Activated CD8-positive, alpha-beta T cell treated with anti-CD3 and anti-CD28 coated beads for 36 hours (primary cell): ENCODE results near the gene BTN2A1. TPM values are rescaled to one million over a fixed set of nuclear protein-coding genes. Genes with fewer than 3 reads are reported as not detected.

ENCODE experiments used
- ATAC-seq: fragments of 200-7000 bp; cut with Tn5 transposase; one replicate; pipeline ENCODE4 v1.10.0; 2021; ENCODE audit warnings: mild to moderate bottlenecking, moderate library complexity
- CTCF ChIA-PET: fragments of 350-600 bp; sonication (Branson Sonifier 250); formaldehyde crosslinking; loops from one replicate; lab custom pipeline; 2021; ENCODE audit warnings: antibody characterized with exemption; lab: Charles Lee
- POLR2A ChIA-PET: fragments of 350-600 bp; sonication (Branson Sonifier 250); formaldehyde crosslinking; loops from one replicate; lab custom pipeline; 2021; ENCODE audit warnings: antibody characterized with exemption; lab: Charles Lee
- DNase-seq: peaks from one replicate; pipeline ENCODE4 v3.0.0-alpha.2; 2020
- H3K27ac Mint-ChIP-seq: one replicate; pipeline ENCODE4 v1.8.0; 2021; ENCODE audit warnings: mild to moderate bottlenecking, mixed read lengths
- H3K27me3 Mint-ChIP-seq: one replicate; pipeline ENCODE4 v1.8.0; 2021; ENCODE audit warnings: mixed read lengths
- H3K36me3 Mint-ChIP-seq: one replicate; pipeline ENCODE4 v1.8.0; 2021; ENCODE audit warnings: low read depth, mixed read lengths
- H3K4me1 Mint-ChIP-seq: one replicate; pipeline ENCODE4 v1.8.0; 2021; ENCODE audit warnings: low read depth, mixed read lengths
- H3K4me3 Mint-ChIP-seq: one replicate; pipeline ENCODE4 v1.8.0; 2021; ENCODE audit warnings: mild to moderate bottlenecking, moderate library complexity, mixed read lengths
- H3K9me3 Mint-ChIP-seq: one replicate; pipeline ENCODE4 v1.8.0; 2021; ENCODE audit warnings: mixed read lengths
- CTCF ChIP-seq: fragments of 200-600 bp; IDR thresholded peaks from one replicate; pipeline ENCODE4 v1.8.0; 2022; ENCODE audit warnings: antibody characterized with exemption, mild to moderate bottlenecking
- intact Hi-C: fragments of 100-400 bp; cut with micrococcal nuclease; formaldehyde crosslinking; loops from one replicate; pipeline ENCODE4 v1.10.0; 2022
- total RNA-seq, 2 experiments: library from RNA; stranded (reverse); gene quantifications; one replicate each; pipeline ENCODE4 v1.2.3, GENCODE V29; 2021

BTN2A1 gene
- total RNA-seq, 2 experiments from 2014 or later = 14.2 to 16.2 TPM

DNA sequence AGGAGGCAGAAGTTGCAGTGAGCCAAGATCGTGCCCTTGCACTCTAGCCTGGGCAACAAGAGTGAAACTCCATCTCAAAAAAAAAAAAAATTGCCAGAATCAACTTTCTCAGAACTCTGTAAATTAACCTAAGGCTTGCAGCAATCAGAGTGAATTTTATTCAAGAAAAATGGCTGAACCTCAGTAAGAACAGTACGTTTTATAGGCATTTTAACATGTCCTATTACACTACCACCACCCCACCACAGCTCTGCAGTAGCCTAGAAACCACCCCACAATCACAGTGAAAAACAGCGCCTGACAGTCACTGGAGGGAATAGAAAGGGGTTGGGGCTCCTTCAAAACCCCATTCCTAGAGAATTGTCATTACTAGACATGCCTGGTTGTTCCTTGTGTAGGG, 26.0 kb downstream of the BTN2A1 start:
- CTCF ChIA-PET = interaction anchor here (0.6 to 2.4 kb wide), 2 partner anchors 9 to 11 kb away, joined by 3 to 7 read pairs; no protein-coding TSS in a partner anchor
- peaks cover 6% of the 10 kb centered on the region for H3K9me3 Mint-ChIP-seq
- ATAC-seq = no peak
- H3K27me3 Mint-ChIP-seq = no peaks in the 10 kb centered on the region
- no peak overlapping the region for H3K27ac Mint-ChIP-seq
- DNase-seq = no peak
- POLR2A ChIA-PET = interaction anchor here (1.7 to 2.5 kb wide), 2 partner anchors 10 to 54 kb away, joined by 4 to 12 read pairs; partner anchors contain the start of gene HMGN4
- H3K4me1 Mint-ChIP-seq = no peaks in the 10 kb centered on the region
- intact Hi-C loops = no loop called here
- no peak for TF ChIP-seq CTCF
- no peak overlapping the region for H3K4me3 Mint-ChIP-seq
- no peaks in the 10 kb centered on the region for H3K36me3 Mint-ChIP-seq

- H3K4me3 Mint-ChIP-seq = no peak overlapping the region
- TF ChIP-seq CTCF = no peak
- DNase-seq = no peak
- no peaks in the 10 kb centered on the region for H3K4me1 Mint-ChIP-seq
- no peak for ATAC-seq
- no peaks in the 10 kb centered on the region for H3K27me3 Mint-ChIP-seq
- no peak overlapping the region for H3K27ac Mint-ChIP-seq
- H3K36me3 Mint-ChIP-seq = no peaks in the 10 kb centered on the region
- ChIA-PET POLR2A (interaction anchor here (1.7 to 2.5 kb wide), 2 partner anchors 11 to 54 kb away, joined by 4 to 12 read pairs; partner anchors contain the start of gene HMGN4), CTCF (interaction anchor here (0.6 to 2.4 kb wide), 2 partner anchors 9 to 11 kb away, joined by 3 to 7 read pairs; no protein-coding TSS in a partner anchor)
- intact Hi-C loops = no loop called here
- H3K9me3 Mint-ChIP-seq = peaks cover 6% of the 10 kb centered on the region
Observed at GRCh38 chr6:26484161-26484560, 26.4 kb downstream of the BTN2A1 start.

GRCh38 chr6:26485112-26485780, 27.5 kb downstream of the BTN2A1 start:
- Mint-ChIP-seq H3K4me1 (no peaks in the 10 kb centered on the region), H3K27me3 (no peaks in the 10 kb centered on the region), H3K36me3 (no peaks in the 10 kb centered on the region), H3K27ac (no peak overlapping the region), H3K9me3 (peaks cover 6% of the 10 kb centered on the region), H3K4me3 (no peak overlapping the region)
- POLR2A ChIA-PET = interaction anchor here (1.7 to 2.5 kb wide), 2 partner anchors 12 to 53 kb away, joined by 4 to 12 read pairs; partner anchors contain the start of gene HMGN4
- ATAC-seq = no peak
- no peak for TF ChIP-seq CTCF
- CTCF ChIA-PET = interaction anchor here (0.7 to 2.4 kb wide), 4 partner anchors 10 to 144 kb away, joined by 3 to 7 read pairs (median 3); no protein-coding TSS in a partner anchor
- intact Hi-C loops = no loop called here
- DNase-seq = no peak

- intact Hi-C loops = no loop called here
- ChIA-PET CTCF (no interaction called here), POLR2A (no interaction called here)
- Mint-ChIP-seq H3K36me3 (no peaks in the 10 kb centered on the region), H3K9me3 (peaks cover 6% of the 10 kb centered on the region), H3K4me1 (no peaks in the 10 kb centered on the region), H3K27ac (no peak overlapping the region), H3K27me3 (no peaks in the 10 kb centered on the region), H3K4me3 (no peak overlapping the region)
- ATAC-seq (no peak), DNase-seq (no peak)
- TF ChIP-seq CTCF = no peak
Observed at GRCh38 chr6:26486358-26486757, 28.6 kb downstream of the BTN2A1 start.

DNA sequence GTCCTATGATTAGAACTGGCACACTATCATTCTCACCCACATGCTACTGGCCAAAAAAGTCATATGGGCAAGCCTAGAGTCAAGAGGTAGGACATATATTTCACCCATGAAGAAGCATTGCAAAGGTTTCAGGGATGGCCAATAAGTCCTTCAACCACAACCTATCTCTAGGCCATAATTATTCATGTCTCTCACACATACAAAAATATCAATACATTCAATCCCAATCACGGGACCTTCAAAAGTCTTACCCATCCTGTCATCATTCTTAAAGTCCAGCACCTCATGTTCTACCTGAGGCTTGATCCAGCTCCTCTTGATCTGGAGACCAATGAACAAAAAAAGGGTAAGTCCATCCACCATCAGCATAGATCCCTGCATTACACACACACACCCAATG, 29.7 kb downstream of the BTN2A1 start:
- ATAC-seq (no peak), DNase-seq (no peak)
- TF ChIP-seq CTCF = no peak
- ChIA-PET POLR2A (interaction anchor here (1.2 kb wide), 1 partner anchor 9 kb away, joined by 4 read pairs; no protein-coding TSS in a partner anchor), CTCF (interaction anchor here (1.0 kb wide), 1 partner anchor 15 kb away, joined by 4 read pairs; no protein-coding TSS in a partner anchor)
- Mint-ChIP-seq H3K27me3 (no peaks in the 10 kb centered on the region), H3K4me1 (peaks cover under 1% of the 10 kb centered on the region), H3K9me3 (peaks cover 6% of the 10 kb centered on the region), H3K36me3 (no peaks in the 10 kb centered on the region), H3K27ac (no peak overlapping the region), H3K4me3 (no peak overlapping the region)
- intact Hi-C loops = no loop called here
